Epithelial cell of proximal tubule (primary cell): ENCODE measurements around the gene ADARB2. TPM values are rescaled to one million over a fixed set of nuclear protein-coding genes. Genes with fewer than 3 reads are reported as not detected.
"Not testable (repeated sequence)": the region's sequence is repeated elsewhere in the genome, so short reads cannot be mapped to it uniquely, and the experiment has no call there.

Experiments used
- DNase-seq: peaks from one replicate; pipeline ENCODE4 v3.0.0-alpha.2; 2011; ENCODE audit warnings: low read depth
- H3K4me3 ChIP-seq: 2 replicates; pipeline ENCODE4 v1.5.1; 2011; ENCODE audit warnings: low read depth, mild to moderate bottlenecking, low read length
- total RNA-seq: library from RNA; depleted of rRNA; stranded (reverse); fragments of >200 nt; gene quantifications from 2 replicates; pipeline ENCODE4 v1.2.3, GENCODE V29; 2015
- TF ChIP-seq, protein P1 (sequence below): conservative IDR thresholded peaks from 2 replicates; pipeline ENCODE4 v1.5.1; 2012; ENCODE audit warnings: low read depth, mild to moderate bottlenecking, low read length

The ADARB2 gene
- total RNA-seq, 1 donor from 2014 or later = 0.63 TPM

DNA sequence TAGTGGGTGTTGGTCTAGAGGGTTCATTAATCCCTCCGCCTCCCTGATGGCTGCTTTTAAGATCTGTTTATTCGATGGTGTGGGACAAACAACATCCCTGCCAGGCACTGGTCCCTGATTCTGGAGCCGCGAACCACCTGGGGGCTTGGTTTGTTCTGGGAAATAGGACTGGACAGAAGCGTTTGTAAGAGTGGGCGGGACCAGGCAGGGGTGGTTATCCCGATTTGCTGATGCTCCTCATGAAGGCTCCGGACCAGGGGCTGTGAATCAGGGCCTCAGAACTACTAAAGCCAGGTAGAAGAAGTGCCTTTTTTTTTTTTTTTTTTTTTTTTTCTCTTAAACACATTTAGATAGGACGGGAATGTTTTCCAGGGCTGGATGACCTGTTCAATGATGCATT is 407.7 kb downstream of the ADARB2 start:
- TF ChIP-seq, protein P1, sequence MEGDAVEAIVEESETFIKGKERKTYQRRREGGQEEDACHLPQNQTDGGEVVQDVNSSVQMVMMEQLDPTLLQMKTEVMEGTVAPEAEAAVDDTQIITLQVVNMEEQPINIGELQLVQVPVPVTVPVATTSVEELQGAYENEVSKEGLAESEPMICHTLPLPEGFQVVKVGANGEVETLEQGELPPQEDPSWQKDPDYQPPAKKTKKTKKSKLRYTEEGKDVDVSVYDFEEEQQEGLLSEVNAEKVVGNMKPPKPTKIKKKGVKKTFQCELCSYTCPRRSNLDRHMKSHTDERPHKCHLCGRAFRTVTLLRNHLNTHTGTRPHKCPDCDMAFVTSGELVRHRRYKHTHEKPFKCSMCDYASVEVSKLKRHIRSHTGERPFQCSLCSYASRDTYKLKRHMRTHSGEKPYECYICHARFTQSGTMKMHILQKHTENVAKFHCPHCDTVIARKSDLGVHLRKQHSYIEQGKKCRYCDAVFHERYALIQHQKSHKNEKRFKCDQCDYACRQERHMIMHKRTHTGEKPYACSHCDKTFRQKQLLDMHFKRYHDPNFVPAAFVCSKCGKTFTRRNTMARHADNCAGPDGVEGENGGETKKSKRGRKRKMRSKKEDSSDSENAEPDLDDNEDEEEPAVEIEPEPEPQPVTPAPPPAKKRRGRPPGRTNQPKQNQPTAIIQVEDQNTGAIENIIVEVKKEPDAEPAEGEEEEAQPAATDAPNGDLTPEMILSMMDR = no peak
- H3K4me3 ChIP-seq = no peak overlapping the region
- no peak for DNase-seq

DNA sequence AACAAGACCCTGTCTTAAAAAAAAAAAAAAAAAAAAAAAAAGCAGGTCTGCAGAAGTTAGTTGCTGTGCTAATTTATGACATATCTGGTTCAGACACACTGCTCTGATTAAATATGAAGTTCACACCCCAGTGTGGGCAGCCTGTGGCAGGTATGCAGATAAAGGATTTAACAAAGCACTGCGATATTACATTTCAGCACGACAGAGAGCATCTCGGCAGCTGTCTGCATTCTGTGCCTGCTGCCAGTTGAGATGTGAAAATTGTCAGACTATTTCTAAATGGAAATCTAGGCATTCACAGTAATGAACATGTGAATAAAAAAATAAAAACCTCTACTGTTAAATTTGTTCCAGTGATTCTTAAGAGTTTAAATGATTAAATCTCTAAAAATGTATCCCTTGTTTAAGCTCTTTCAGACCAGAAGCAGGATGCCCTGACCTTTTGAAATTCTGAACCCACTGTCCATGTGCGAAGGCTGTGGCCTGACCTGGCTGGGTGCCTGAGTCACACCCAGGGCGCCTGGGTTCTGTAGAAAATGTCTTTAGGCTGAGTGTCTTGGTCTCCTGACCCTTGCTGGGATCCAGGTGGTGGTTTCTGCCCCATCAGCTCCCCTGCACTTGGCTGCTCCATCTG is 408.2 kb downstream of the ADARB2 start:
- H3K4me3 ChIP-seq = no peak overlapping the region
- no peak for DNase-seq
- TF ChIP-seq, protein P1 = no peak

GRCh38 chr10:1328161-1328823 is 409.0 kb downstream of the ADARB2 start:
- no peak for DNase-seq
- no peak overlapping the region for H3K4me3 ChIP-seq
- TF ChIP-seq, protein P1 = no peak

GRCh38 chr10:1327759-1328158 is 409.6 kb downstream of the ADARB2 start:
- TF ChIP-seq, protein P1 = no peak
- no peak overlapping the region for H3K4me3 ChIP-seq
- DNase-seq = no peak

- H3K4me3 ChIP-seq, DNase-seq: not testable (repeated sequence)
These were observed 410.8 kb downstream of the ADARB2 start for GRCh38 chr10:1326514-1326913.

GRCh38 chr10:1324903-1325302 is 412.4 kb downstream of the ADARB2 start:
- TF ChIP-seq, protein P1 = no peak
- no peak for DNase-seq
- no peak overlapping the region for H3K4me3 ChIP-seq

DNA sequence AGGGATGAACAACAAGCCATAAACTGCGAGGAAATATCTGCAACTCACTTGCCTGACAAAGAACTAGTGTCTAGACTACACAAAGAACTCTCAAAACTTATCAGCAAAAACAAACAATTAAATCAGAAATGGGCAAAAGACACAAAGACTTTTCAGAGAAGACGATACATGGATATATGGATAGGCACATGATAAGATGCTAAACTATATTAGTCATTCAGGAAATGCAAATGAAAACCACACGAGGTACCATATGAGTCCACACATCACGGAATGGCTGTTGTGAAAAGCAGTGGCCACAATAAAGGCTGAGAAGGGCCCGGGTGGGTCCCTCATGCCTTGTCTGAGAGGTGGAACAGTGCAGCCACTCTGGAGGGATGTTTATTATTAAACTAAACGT is 413.4 kb downstream of the ADARB2 start:
- DNase-seq = no peak
- TF ChIP-seq, protein P1 = no peak
- no peak overlapping the region for H3K4me3 ChIP-seq
